ENCODE measurements around the gene MRM1. TPM values are rescaled to one million over a fixed set of nuclear protein-coding genes. Genes with fewer than 3 reads are reported as not detected.

Gene MRM1
- total RNA-seq, 1 experiment from 2014 or later, result 19.3 TPM

- H3K27me3 ChIP-seq (ENCODE audit: control insufficient read depth, insufficient read depth, low read length), result peaks cover 3% of the 10 kb centered on the region
- H3K36me3 ChIP-seq (replicated peaks; ENCODE audit: control insufficient read depth, insufficient read depth, low read length), result no peaks in the 10 kb centered on the region
- no peak overlapping the region for H3K4me3 ChIP-seq (ENCODE audit: insufficient read depth, low read depth, low read length)
- DNase-seq, result no peak
These were observed 29.6 kb downstream of the MRM1 start for GRCh38 chr17:36631022-36631421.

DNA sequence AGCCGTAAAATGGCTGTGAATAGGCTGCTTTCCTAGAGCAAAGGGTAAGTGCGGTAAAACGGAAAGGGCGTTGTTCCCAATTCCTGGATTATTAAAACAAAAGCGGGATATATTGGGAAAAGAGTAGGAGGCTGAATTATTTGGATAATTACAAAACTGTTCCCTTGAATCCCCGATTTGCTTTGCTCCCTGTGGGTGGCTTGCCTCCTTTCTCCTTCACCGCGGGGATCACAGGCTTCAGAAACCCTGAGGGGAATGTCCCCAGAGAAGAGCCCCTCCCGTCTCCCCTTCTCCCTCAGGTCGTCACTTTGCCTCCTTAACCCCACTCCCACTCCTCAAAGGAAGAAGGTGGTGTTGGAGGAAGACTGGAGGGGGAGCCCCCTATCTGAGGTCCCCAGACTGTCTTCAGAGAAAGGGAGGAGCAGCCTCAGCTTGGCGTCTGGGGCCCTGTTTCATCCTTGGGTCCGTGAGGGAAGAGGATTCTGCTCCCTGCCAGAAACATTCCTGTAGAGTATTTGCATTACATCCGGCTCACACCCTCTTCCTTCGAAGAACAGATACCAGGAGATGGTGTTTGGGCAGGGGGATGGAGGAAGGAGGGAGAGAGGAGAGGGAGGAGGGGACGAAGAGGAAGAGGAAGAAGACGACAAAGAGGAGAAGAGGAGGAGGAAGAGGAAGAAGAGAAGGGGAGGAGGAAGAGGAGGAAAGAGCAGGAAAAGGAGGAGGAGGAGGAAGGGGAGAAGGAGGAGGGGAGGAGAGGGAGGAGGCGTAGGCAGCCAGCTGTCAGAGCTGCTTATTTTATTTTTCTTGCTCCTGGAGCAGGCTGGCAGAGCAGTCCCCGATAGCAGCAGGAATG lies 31.8 kb downstream of the MRM1 start:
- no peak overlapping the region for H3K4me3 ChIP-seq (ENCODE audit: insufficient read depth, low read depth, low read length)
- H3K27me3 ChIP-seq (ENCODE audit: control insufficient read depth, insufficient read depth, low read length), result peaks cover 5% of the 10 kb centered on the region
- peak; percentile 77 for DNase-seq
- H3K36me3 ChIP-seq (replicated peaks; ENCODE audit: control insufficient read depth, insufficient read depth, low read length), result no peaks in the 10 kb centered on the region

DNA sequence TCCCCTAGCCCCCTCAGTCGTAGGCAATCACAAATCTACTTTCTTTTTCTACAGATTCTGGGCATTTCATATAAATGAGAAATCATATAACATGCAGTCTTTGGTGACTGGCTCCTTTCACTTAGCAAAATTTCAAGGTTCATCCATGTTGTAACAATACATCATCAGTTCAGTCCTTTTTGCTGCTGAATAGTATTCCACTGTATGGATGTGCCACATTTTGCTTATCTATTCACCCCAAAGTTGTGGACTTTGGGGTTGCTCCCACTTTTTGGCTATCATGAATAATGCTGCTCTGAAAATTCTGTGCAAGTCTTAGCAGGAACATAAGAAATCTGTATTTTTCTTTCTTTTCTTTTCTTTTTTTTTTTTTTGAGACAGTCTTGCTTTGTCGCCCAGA lies 39.0 kb downstream of the MRM1 start:
- peaks cover 52% of the 10 kb centered on the region for H3K27me3 ChIP-seq (ENCODE audit: control insufficient read depth, insufficient read depth, low read length)
- DNase-seq, result no peak
- no peaks in the 10 kb centered on the region for H3K36me3 ChIP-seq (replicated peaks; ENCODE audit: control insufficient read depth, insufficient read depth, low read length)
- H3K4me3 ChIP-seq (ENCODE audit: insufficient read depth, low read depth, low read length), result no peak overlapping the region

DNA sequence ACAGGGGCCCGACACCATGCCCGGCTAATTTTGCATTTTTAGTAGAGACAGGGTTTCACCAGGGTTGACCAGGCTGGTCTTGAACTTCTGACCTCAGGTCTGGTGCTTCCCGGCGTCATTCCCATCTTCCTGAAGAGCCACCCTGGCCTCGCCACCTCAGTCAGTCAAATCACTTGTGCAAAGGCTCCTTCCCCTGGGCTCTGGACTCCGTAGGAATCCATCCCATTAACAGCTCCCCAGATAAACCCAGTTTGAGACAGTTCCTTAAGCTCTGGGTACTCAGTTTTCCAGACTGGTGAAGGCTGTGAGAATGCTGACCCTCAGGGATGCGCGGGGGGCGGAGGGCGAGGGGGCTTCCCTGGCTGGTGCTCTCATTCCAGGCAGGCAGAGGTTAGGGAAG lies 39.5 kb downstream of the MRM1 start:
- no peak overlapping the region for H3K4me3 ChIP-seq (ENCODE audit: insufficient read depth, low read depth, low read length)
- no peaks in the 10 kb centered on the region for H3K36me3 ChIP-seq (replicated peaks; ENCODE audit: control insufficient read depth, insufficient read depth, low read length)
- H3K27me3 ChIP-seq (ENCODE audit: control insufficient read depth, insufficient read depth, low read length), result peaks cover 52% of the 10 kb centered on the region
- peak; percentile 76 for DNase-seq

- peaks cover 52% of the 10 kb centered on the region for H3K27me3 ChIP-seq (ENCODE audit: control insufficient read depth, insufficient read depth, low read length)
- H3K36me3 ChIP-seq (replicated peaks; ENCODE audit: control insufficient read depth, insufficient read depth, low read length), result no peaks in the 10 kb centered on the region
- peak; percentile 85 for DNase-seq
- H3K4me3 ChIP-seq (ENCODE audit: insufficient read depth, low read depth, low read length), result peak overlapping the region; percentile 50
These were observed 40.0 kb downstream of the MRM1 start for GRCh38 chr17:36641331-36641876.

DNA sequence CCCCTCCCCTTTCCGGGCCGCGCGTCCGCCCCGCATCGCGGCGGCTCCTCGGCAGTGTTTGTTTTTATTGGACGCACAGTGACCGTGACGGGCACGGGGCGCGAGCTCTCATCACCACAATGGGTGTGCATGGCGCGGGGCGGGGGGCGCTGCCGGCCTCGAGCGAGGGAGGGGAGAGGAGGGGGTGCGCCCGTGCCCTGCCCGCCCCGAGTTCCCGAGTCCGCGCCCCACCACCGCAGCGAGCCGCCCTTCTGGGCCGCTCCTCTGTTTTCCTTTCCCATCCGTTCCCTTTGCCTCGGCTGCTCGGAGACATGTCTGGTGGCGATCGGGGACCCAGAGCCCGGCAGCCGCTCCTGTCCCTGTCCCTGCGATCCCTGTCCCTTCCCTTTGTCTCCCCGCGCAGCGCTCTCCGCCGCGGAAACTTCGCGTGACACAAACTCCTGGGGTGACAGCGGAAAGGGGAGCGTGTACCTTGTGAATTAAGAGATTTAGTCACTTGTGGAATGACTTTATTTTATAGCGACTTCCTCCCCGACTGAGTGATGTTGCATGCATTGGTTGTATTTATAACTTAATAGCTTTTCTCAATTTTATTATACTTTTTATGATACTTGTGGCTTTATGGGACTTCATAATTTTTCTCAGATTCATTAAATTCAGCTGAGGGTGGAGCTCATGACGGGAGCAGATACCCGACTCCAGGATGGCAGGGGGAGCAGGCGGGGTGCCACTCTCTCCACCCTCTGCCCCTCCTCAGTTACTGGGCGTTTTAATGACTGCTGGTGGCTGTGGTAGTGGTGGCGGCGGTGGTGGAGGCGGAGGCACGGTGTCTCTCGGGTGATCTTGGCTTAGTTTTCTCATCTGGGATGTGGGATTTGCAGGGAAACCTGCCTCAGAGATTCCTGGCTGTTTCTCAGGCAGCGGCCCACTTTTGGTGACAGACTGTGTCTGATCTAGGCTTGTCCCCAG lies 40.8 kb downstream of the MRM1 start:
- DNase-seq, result peak; percentile 88

DNA sequence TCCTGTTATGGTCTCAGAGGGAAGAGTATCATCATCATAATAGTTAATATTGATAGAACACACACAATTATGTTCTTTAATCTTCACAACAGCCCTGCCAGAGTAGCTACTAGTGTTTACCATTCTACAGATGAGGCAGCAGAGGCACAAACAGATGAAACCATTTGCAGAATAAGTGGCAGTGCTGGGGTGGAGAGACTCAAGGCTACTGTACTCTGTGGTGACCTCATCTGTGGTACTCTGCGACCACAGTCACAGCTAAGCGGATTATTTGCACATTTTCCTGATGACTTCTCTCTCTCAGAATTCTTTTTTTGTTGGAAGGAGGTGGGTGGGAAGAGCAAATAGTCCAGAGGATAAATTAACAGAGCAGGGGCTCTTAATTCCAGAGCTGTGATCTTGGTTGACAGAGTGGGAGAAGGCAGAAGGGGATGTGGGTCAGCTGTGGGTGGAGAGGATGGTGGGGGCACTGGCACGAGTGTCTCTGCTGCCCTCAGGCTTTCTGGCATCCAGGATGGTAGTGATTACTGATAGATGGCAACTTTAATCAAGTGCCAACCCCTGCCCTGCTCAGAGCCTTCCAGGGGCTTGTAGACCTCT lies 41.8 kb downstream of the MRM1 start:
- Histone ChIP-seq H3K27me3 (ENCODE audit: control insufficient read depth, insufficient read depth, low read length) (peaks cover 51% of the 10 kb centered on the region), H3K4me3 (ENCODE audit: insufficient read depth, low read depth, low read length) (no peak overlapping the region), H3K36me3 (replicated peaks; ENCODE audit: control insufficient read depth, insufficient read depth, low read length) (no peaks in the 10 kb centered on the region)
- DNase-seq, result no peak

More for the DNA sequence above, 40.8 kb downstream of the MRM1 start:
- Histone ChIP-seq H3K4me3 (ENCODE audit: insufficient read depth, low read depth, low read length) (peak overlapping the region; percentile 50), H3K36me3 (replicated peaks; ENCODE audit: control insufficient read depth, insufficient read depth, low read length) (no peaks in the 10 kb centered on the region), H3K27me3 (ENCODE audit: control insufficient read depth, insufficient read depth, low read length) (peaks cover 51% of the 10 kb centered on the region)

DNA sequence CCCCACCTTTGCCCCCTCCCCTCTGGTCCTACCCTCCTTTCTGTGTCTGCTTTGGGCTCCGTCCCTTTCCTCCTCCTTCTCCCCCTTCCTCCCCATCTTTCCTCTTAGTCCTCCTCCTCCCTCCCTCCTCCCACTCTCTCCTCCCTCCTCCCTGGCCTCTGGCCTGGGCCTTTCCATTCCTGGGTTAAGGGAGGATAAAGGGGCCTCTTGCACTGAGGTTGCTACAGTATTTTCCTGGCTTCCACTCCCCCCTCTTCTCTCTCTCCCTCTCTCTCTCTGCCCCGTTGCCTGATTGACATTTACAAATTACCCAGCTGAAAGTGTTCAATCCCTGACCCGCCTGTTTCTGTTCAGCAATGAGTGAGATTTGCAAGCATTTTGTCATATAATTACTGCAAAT lies 44.0 kb downstream of the MRM1 start:
- H3K27me3 ChIP-seq (ENCODE audit: control insufficient read depth, insufficient read depth, low read length), result peaks cover 39% of the 10 kb centered on the region
- no peak for DNase-seq
- no peaks in the 10 kb centered on the region for H3K36me3 ChIP-seq (replicated peaks; ENCODE audit: control insufficient read depth, insufficient read depth, low read length)
- no peak overlapping the region for H3K4me3 ChIP-seq (ENCODE audit: insufficient read depth, low read depth, low read length)

DNA sequence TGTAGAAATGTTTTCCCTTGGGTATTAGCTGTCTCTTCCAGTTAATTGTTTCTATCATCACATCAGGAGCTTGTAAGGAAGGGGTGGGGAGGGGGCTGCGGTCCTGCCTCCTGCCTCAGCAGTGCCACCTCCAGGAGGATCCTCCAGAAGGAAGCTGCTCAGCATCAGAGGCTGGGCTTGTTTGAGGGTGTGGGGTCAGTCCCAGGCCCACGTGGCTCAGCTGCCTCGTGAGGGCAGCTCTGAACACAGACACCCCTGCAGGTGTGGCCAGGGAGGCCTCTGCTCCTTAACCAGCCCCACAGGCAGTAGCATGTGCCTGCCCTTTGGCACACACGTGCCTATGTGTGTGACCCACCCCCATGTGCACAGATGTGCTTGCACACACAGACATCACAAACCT lies 46.3 kb downstream of the MRM1 start:
- Histone ChIP-seq H3K36me3 (replicated peaks; ENCODE audit: control insufficient read depth, insufficient read depth, low read length) (no peaks in the 10 kb centered on the region), H3K4me3 (ENCODE audit: insufficient read depth, low read depth, low read length) (no peak overlapping the region), H3K27me3 (ENCODE audit: control insufficient read depth, insufficient read depth, low read length) (peaks cover 17% of the 10 kb centered on the region)
- DNase-seq, result peak; percentile 88

- no peak overlapping the region for H3K4me3 ChIP-seq (ENCODE audit: insufficient read depth, low read depth, low read length)
- no peaks in the 10 kb centered on the region for H3K27me3 ChIP-seq (ENCODE audit: control insufficient read depth, insufficient read depth, low read length)
- no peaks in the 10 kb centered on the region for H3K36me3 ChIP-seq (replicated peaks; ENCODE audit: control insufficient read depth, insufficient read depth, low read length)
- no peak for DNase-seq
These were observed 48.9 kb downstream of the MRM1 start for GRCh38 chr17:36650096-36650775.

GRCh38 chr17:36653374-36653773 lies 52.0 kb downstream of the MRM1 start:
- Histone ChIP-seq H3K27me3 (ENCODE audit: control insufficient read depth, insufficient read depth, low read length) (peaks cover 11% of the 10 kb centered on the region), H3K4me3 (ENCODE audit: insufficient read depth, low read depth, low read length) (no peak overlapping the region), H3K36me3 (replicated peaks; ENCODE audit: control insufficient read depth, insufficient read depth, low read length) (no peaks in the 10 kb centered on the region)
- DNase-seq, result no peak

GRCh38 chr17:36653856-36654255 lies 52.5 kb downstream of the MRM1 start:
- H3K36me3 ChIP-seq (replicated peaks; ENCODE audit: control insufficient read depth, insufficient read depth, low read length), result no peaks in the 10 kb centered on the region
- H3K27me3 ChIP-seq (ENCODE audit: control insufficient read depth, insufficient read depth, low read length), result peaks cover 11% of the 10 kb centered on the region
- H3K4me3 ChIP-seq (ENCODE audit: insufficient read depth, low read depth, low read length), result no peak overlapping the region
- DNase-seq, result no peak

DNA sequence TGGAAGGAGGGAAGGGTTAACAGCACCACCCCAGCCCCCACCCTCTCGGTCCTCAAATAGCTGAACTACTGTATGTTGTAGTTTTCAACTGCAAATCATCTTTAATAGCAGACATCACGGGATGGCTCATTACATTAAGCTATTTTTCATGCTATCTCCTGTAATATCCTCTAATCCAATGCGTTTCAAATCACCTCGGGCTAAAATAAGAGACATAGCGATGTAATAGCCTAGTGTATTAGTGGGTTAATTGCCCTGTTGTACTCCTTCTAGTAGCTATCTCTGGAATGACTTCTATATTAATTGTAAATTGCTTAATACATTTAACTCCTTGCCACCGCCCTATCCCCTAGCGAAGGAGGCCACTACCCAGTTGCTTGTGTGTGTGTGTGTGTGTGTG lies 54.3 kb downstream of the MRM1 start:
- peaks cover 11% of the 10 kb centered on the region for H3K27me3 ChIP-seq (ENCODE audit: control insufficient read depth, insufficient read depth, low read length)

DNA sequence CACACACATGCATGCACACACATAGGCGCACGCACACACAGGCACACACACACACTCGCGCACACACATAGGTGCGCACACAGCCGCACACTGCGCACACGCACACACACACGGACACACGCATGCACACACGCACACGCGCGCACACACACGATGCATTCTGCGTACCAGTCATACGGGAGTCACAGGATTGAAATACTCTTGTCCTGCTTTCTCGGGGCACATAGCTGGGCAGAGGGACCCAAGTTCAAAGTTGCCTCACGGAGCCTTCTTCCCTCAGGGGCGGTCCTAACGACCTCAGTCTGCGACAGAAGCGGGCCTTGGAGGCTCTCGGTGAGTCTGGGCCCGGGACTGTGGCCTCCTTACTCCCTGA lies 56.0 kb downstream of the MRM1 start:
- peaks cover 11% of the 10 kb centered on the region for H3K27me3 ChIP-seq (ENCODE audit: control insufficient read depth, insufficient read depth, low read length)
- DNase-seq, result no peak
- no peaks in the 10 kb centered on the region for H3K36me3 ChIP-seq (replicated peaks; ENCODE audit: control insufficient read depth, insufficient read depth, low read length)
- H3K4me3 ChIP-seq (ENCODE audit: insufficient read depth, low read depth, low read length), result peak overlapping the region; percentile 65

More for the DNA sequence above, 54.3 kb downstream of the MRM1 start:
- Histone ChIP-seq H3K4me3 (ENCODE audit: insufficient read depth, low read depth, low read length) (no peak overlapping the region), H3K36me3 (replicated peaks; ENCODE audit: control insufficient read depth, insufficient read depth, low read length) (no peaks in the 10 kb centered on the region)
- no peak for DNase-seq

Measured in H7 (cell line).